Iris pigment epithelial cell (primary cell): ENCODE data around the gene IREB2.

Experiments
- DNase-seq: peaks from one replicate; pipeline ENCODE4 v3.0.0-alpha.2; 2011; ENCODE audit warnings: low read depth

The IREB2 gene

DNA sequence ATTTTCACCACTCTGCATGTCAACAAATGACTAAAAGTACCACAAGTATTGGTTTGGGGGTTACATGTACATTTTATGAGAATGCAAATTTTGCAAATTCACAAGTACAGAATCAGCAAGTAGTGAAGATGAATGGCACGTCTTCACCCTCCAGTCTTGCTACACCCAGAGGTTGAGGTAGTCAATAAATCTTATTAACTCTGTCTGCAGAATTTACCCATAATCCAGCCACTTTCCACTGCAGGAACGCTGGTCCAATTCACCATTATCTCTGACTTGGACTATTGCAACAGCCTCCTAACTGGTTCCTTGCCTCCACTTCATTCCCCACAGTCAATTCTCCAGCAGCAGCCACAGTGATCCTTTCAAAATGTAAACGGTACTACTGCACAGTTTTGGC, 112.8 kb downstream of the IREB2 start:
- DNase-seq: no peak
